ENCODE data around the gene MINDY1. TPM values are rescaled to one million over a fixed set of nuclear protein-coding genes. Genes with fewer than 3 reads are reported as not detected.

MINDY1 gene
- total RNA-seq, 1 donor from 2014 or later = 9.5 TPM

GRCh38 chr1:150967936-150968335 is 38.8 kb downstream of the MINDY1 start:
- no peak for DNase-seq (ENCODE audit: low read depth in 2 of 2)

- no peak for DNase-seq (ENCODE audit: low read depth in 2 of 2)
These were observed 40.7 kb downstream of the MINDY1 start for GRCh38 chr1:150966011-150966410.

- no peak for DNase-seq (ENCODE audit: low read depth in 2 of 2)
These were observed 41.1 kb downstream of the MINDY1 start for GRCh38 chr1:150965605-150966004.

- DNase-seq (ENCODE audit: low read depth in 2 of 2) = no peak
These were observed 42.6 kb downstream of the MINDY1 start for GRCh38 chr1:150964164-150964489.

- DNase-seq (ENCODE audit: low read depth in 2 of 2) = no peak
These were observed 43.2 kb downstream of the MINDY1 start for GRCh38 chr1:150963321-150964163.

- no peak for DNase-seq (ENCODE audit: low read depth in 2 of 2)
These were observed 44.9 kb downstream of the MINDY1 start for GRCh38 chr1:150961756-150962155.

- DNase-seq (ENCODE audit: low read depth in 2 of 2) = no peak
These were observed 46.1 kb downstream of the MINDY1 start for GRCh38 chr1:150960646-150961045.

GRCh38 chr1:150957666-150958065 is 49.0 kb downstream of the MINDY1 start:
- no peak for DNase-seq (ENCODE audit: low read depth in 2 of 2)

- no peak for DNase-seq (ENCODE audit: low read depth in 2 of 2)
These were observed 51.4 kb downstream of the MINDY1 start for GRCh38 chr1:150955280-150955679.

- no peak for DNase-seq (ENCODE audit: low read depth in 2 of 2)
These were observed 52.0 kb downstream of the MINDY1 start for GRCh38 chr1:150954708-150955107.

Other genes starting within 250 kb of the MINDY1 start
- 27.9 and 51.7 TPM in 2 replicates for gene CTSS, start 241.1 kb downstream of the MINDY1 start, total RNA-seq
- gene CTSK, start 198.6 kb downstream of the MINDY1 start, total RNA-seq = 0.51 and 0.63 TPM in 2 replicates
- 16.0 and 19.6 TPM in 2 replicates for gene ARNT, start 130.3 kb downstream of the MINDY1 start, total RNA-seq
- gene CTXND2, start 119.8 kb downstream of the MINDY1 start, total RNA-seq = not detected in 2 replicates
- 25.9 and 32.9 TPM in 2 replicates for gene SETDB1, start 80.5 kb downstream of the MINDY1 start, total RNA-seq
- gene CERS2, start 32.1 kb downstream of the MINDY1 start, total RNA-seq = 64.7 and 92.7 TPM in 2 replicates
- gene ANXA9, start 24.6 kb downstream of the MINDY1 start, total RNA-seq = not detected in 2 replicates
- 4.0 and 8.0 TPM in 2 replicates for gene PRUNE1, start 1.5 kb upstream of the MINDY1 start, total RNA-seq
- gene BNIPL, start 29.7 kb upstream of the MINDY1 start, total RNA-seq = under 0.01 and 0.13 TPM in 2 replicates
- gene C1orf56, start 40.8 kb upstream of the MINDY1 start, total RNA-seq = 1.0 and 1.1 TPM in 2 replicates
- gene CDC42SE1, start 52.7 kb upstream of the MINDY1 start, total RNA-seq = 42.2 and 61.4 TPM in 2 replicates
- gene MLLT11, start 53.5 kb upstream of the MINDY1 start, total RNA-seq = 1.3 and 1.8 TPM in 2 replicates
- 5.6 and 6.4 TPM in 2 replicates for gene GABPB2, start 63.9 kb upstream of the MINDY1 start, total RNA-seq
- gene SEMA6C, start 139.7 kb upstream of the MINDY1 start, total RNA-seq = 3.1 and 6.2 TPM in 2 replicates
- 0.13 TPM in 1 of 2 replicates, not detected in the other for gene TNFAIP8L2, start 149.7 kb upstream of the MINDY1 start, total RNA-seq
- 3.2 and 3.5 TPM in 2 replicates for gene LYSMD1, start 159.0 kb upstream of the MINDY1 start, total RNA-seq
- 16.7 and 17.5 TPM in 2 replicates for gene SCNM1, start 159.2 kb upstream of the MINDY1 start, total RNA-seq
- gene TMOD4, start 169.1 kb upstream of the MINDY1 start, total RNA-seq = 0.25 TPM in 1 of 2 replicates, not detected in the other
- gene VPS72, start 183.3 kb upstream of the MINDY1 start, total RNA-seq = 40.8 and 42.1 TPM in 2 replicates
- gene PIP5K1A, start 191.7 kb upstream of the MINDY1 start, total RNA-seq = 32.6 and 44.3 TPM in 2 replicates
- 192 and 200 TPM in 2 replicates for gene PSMD4, start 247.8 kb upstream of the MINDY1 start, total RNA-seq